ENCODE data around the gene EIF2S2.

EIF2S2 gene

DNA sequence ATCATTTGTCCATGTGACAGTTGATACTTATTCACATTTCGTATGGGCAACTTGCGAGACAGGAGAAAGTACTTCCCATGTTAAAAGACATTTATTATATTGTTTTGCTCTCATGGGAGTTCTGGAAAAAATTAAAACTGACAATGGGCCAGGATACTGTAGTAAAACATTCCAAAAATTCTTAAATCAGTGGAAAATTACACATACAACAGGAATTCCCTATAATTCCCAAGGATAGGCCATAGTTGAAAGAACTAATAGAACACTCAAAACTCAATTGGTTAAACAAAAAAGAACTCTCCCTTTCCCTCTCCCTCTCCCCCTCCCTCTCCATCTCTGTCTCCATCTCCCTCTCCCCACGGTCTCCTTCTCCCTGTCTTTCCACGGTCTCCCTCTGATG is 19.4 kb upstream of the EIF2S2 start:
- Histone ChIP-seq H3K27me3 (ENCODE audit: low read length) (no peaks in the 10 kb centered on the region), H3F3A (ENCODE audit: insufficient read depth) (no peaks in the 10 kb centered on the region), H3K9me2 (replicated peaks; ENCODE audit: insufficient read depth, low read length) (no peaks in the 10 kb centered on the region), H3K4me2 (ENCODE audit: low read depth, low read length, poor library complexity, severe bottlenecking) (no peak overlapping the region), H4K20me1 (ENCODE audit: low read depth, low read length) (no peaks in the 10 kb centered on the region), H3K27ac (ENCODE audit: low read depth, low read length) (no peak overlapping the region), H2AFZ (ENCODE audit: low read depth, low read length, severe bottlenecking) (no peak overlapping the region), H3K9ac (ENCODE audit: low read length) (no peak overlapping the region), H3K79me2 (ENCODE audit: insufficient read depth, low read length) (no peaks in the 10 kb centered on the region), H3K36me3 (ENCODE audit: low read length) (no peaks in the 10 kb centered on the region), H3K9me3 (ENCODE audit: insufficient read depth, low read length) (no peaks in the 10 kb centered on the region), H3K4me3 (ENCODE audit: insufficient read depth, low read length, poor library complexity, severe bottlenecking) (no peak overlapping the region)
- no peak for TF ChIP-seq EZH2phosphoT487 (conservative IDR thresholded peaks at IDR 0.05; ENCODE audit: low read length)
- TF ChIP-seq, protein P1, sequence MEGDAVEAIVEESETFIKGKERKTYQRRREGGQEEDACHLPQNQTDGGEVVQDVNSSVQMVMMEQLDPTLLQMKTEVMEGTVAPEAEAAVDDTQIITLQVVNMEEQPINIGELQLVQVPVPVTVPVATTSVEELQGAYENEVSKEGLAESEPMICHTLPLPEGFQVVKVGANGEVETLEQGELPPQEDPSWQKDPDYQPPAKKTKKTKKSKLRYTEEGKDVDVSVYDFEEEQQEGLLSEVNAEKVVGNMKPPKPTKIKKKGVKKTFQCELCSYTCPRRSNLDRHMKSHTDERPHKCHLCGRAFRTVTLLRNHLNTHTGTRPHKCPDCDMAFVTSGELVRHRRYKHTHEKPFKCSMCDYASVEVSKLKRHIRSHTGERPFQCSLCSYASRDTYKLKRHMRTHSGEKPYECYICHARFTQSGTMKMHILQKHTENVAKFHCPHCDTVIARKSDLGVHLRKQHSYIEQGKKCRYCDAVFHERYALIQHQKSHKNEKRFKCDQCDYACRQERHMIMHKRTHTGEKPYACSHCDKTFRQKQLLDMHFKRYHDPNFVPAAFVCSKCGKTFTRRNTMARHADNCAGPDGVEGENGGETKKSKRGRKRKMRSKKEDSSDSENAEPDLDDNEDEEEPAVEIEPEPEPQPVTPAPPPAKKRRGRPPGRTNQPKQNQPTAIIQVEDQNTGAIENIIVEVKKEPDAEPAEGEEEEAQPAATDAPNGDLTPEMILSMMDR (IDR thresholded peaks at IDR 0.05; ENCODE audit: insufficient read depth, low read length, poor library complexity, severe bottlenecking), result no peak

DNA sequence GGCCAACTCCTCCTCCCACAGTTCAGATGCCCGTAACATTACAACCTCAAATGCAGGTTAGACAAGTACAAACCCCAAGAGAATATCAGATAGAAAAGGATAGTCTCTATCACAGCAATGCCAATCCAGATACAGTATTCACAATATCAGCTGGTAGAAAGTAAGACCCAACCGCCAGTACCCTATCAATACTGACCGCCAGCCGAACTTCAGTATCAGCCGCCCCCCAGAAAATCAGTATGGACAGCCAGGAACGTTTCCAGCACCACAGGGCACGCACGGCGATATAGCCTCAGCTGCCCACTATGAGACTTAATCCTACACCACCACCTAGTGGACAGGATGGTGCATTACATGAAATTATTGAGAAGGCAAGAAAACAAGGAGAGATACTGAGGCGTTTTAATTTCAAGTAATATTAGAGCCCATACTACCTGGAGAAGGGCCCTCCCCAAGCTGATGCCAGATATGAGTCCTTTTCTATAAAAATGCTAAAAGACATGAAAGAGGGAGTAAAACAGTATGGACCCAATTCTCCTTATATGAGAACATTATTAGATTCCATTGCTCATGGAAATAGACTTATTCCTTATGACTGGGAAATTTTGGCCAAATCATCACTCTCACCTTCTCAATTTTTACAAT is 17.6 kb upstream of the EIF2S2 start:
- peak overlapping the region; percentile 75 for H2AFZ ChIP-seq (ENCODE audit: low read depth, low read length, severe bottlenecking)
- no peaks in the 10 kb centered on the region for H3K79me2 ChIP-seq (ENCODE audit: insufficient read depth, low read length)
- H3K9me2 ChIP-seq (replicated peaks; ENCODE audit: insufficient read depth, low read length), result no peaks in the 10 kb centered on the region
- H3K36me3 ChIP-seq (ENCODE audit: low read length), result no peaks in the 10 kb centered on the region
- H4K20me1 ChIP-seq (ENCODE audit: low read depth, low read length), result no peaks in the 10 kb centered on the region
- peak overlapping the region; percentile 56 for H3K4me2 ChIP-seq (ENCODE audit: low read depth, low read length, poor library complexity, severe bottlenecking)
- no peaks in the 10 kb centered on the region for H3K27me3 ChIP-seq (ENCODE audit: low read length)
- TF ChIP-seq, protein P1 (IDR thresholded peaks at IDR 0.05; ENCODE audit: insufficient read depth, low read length, poor library complexity, severe bottlenecking), result peak; percentile 48
- no peak for TF ChIP-seq EZH2phosphoT487 (conservative IDR thresholded peaks at IDR 0.05; ENCODE audit: low read length)
- no peaks in the 10 kb centered on the region for H3K9me3 ChIP-seq (ENCODE audit: insufficient read depth, low read length)
- no peak overlapping the region for H3K27ac ChIP-seq (ENCODE audit: low read depth, low read length)
- H3F3A ChIP-seq (ENCODE audit: insufficient read depth), result no peaks in the 10 kb centered on the region
- H3K9ac ChIP-seq (ENCODE audit: low read length), result peak overlapping the region; percentile 20; the same call in 1 of the 2 replicates
- H3K4me3 ChIP-seq (ENCODE audit: insufficient read depth, low read length, poor library complexity, severe bottlenecking), result peak overlapping the region; percentile 14

DNA sequence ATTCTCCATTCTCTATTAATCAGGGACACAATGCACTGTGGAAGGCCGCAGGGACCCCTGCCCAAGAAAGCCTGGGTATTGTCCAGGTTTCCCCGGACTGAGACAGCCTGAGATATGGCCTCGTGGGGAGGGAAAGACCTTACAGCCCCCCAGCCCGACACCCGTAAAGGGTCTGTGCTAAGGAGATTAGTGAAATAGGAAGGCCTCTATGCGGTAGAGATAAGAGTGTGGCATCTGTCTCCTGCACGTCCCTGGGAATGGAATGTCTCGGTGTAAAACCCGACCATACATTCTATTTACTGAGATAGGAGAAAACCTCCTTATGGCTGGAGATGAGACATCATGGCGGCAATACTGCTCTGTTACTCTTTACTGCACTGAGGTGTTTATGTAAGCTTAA is 15.7 kb upstream of the EIF2S2 start:
- no peak overlapping the region for H2AFZ ChIP-seq (ENCODE audit: low read depth, low read length, severe bottlenecking)
- no peak overlapping the region for H3K4me3 ChIP-seq (ENCODE audit: insufficient read depth, low read length, poor library complexity, severe bottlenecking)
- H3K9ac ChIP-seq (ENCODE audit: low read length), result no peak overlapping the region
- no peaks in the 10 kb centered on the region for H3K79me2 ChIP-seq (ENCODE audit: insufficient read depth, low read length)
- no peaks in the 10 kb centered on the region for H3K27me3 ChIP-seq (ENCODE audit: low read length)
- H3K36me3 ChIP-seq (ENCODE audit: low read length), result no peaks in the 10 kb centered on the region
- no peaks in the 10 kb centered on the region for H3F3A ChIP-seq (ENCODE audit: insufficient read depth)
- no peak overlapping the region for H3K4me2 ChIP-seq (ENCODE audit: low read depth, low read length, poor library complexity, severe bottlenecking)
- H3K9me3 ChIP-seq (ENCODE audit: insufficient read depth, low read length), result no peaks in the 10 kb centered on the region
- H3K9me2 ChIP-seq (replicated peaks; ENCODE audit: insufficient read depth, low read length), result no peaks in the 10 kb centered on the region
- TF ChIP-seq, protein P1 (IDR thresholded peaks at IDR 0.05; ENCODE audit: insufficient read depth, low read length, poor library complexity, severe bottlenecking), result no peak
- no peak for TF ChIP-seq EZH2phosphoT487 (conservative IDR thresholded peaks at IDR 0.05; ENCODE audit: low read length)
- H3K27ac ChIP-seq (ENCODE audit: low read depth, low read length), result no peak overlapping the region
- H4K20me1 ChIP-seq (ENCODE audit: low read depth, low read length), result no peaks in the 10 kb centered on the region

All from SU-DHL-6 (cell line).